Measurements from ENCODE around the gene CHRM1.

GRCh38 chr11:62892077-62892922 is 28.9 kb downstream of the CHRM1 start:
- TF ChIP-seq CTCF (IDR thresholded peaks at IDR 0.05; ENCODE audit: insufficient read depth, low read depth, low read length) (no peak), EZH2 (IDR thresholded peaks at IDR 0.05; ENCODE audit: insufficient read depth, low read length) (no peak)
